ENCODE results near the gene SP8.

The SP8 gene

GRCh38 chr7:20776214-20776911 lies 10.3 kb downstream of the SP8 start:
- no peak for DNase-seq (ENCODE audit: low read depth in 2 of 2, low spot score in 1 of 2)

- DNase-seq (ENCODE audit: low read depth in 2 of 2, low spot score in 1 of 2) = no peak
Observed at GRCh38 chr7:20754001-20754400, 32.7 kb downstream of the SP8 start.

- DNase-seq (ENCODE audit: low read depth in 2 of 2, low spot score in 1 of 2) = no peak
Observed at GRCh38 chr7:20749906-20750305, 36.8 kb downstream of the SP8 start.

GRCh38 chr7:20748853-20749252 lies 37.8 kb downstream of the SP8 start:
- DNase-seq (ENCODE audit: low read depth in 2 of 2, low spot score in 1 of 2) = no peak

- DNase-seq (ENCODE audit: low read depth in 2 of 2, low spot score in 1 of 2) = no peak
Observed at GRCh38 chr7:20747001-20747400, 39.7 kb downstream of the SP8 start.

GRCh38 chr7:20745702-20746101 lies 41.0 kb downstream of the SP8 start:
- no peak for DNase-seq (ENCODE audit: low read depth in 2 of 2, low spot score in 1 of 2)

GRCh38 chr7:20744954-20745446 lies 41.7 kb downstream of the SP8 start:
- no peak for DNase-seq (ENCODE audit: low read depth in 2 of 2, low spot score in 1 of 2)

GRCh38 chr7:20742913-20743312 lies 43.8 kb downstream of the SP8 start:
- DNase-seq (ENCODE audit: low read depth in 2 of 2, low spot score in 1 of 2) = no peak

GRCh38 chr7:20741801-20742200 lies 44.9 kb downstream of the SP8 start:
- DNase-seq (ENCODE audit: low read depth in 2 of 2, low spot score in 1 of 2) = no peak

GRCh38 chr7:20738518-20739481 lies 47.9 kb downstream of the SP8 start:
- no peak for DNase-seq (ENCODE audit: low read depth in 2 of 2, low spot score in 1 of 2)

- DNase-seq (ENCODE audit: low read depth in 2 of 2, low spot score in 1 of 2) = no peak
Observed at GRCh38 chr7:20737840-20738448, 48.7 kb downstream of the SP8 start.

GRCh38 chr7:20735346-20736065 lies 51.2 kb downstream of the SP8 start:
- no peak for DNase-seq (ENCODE audit: low read depth in 2 of 2, low spot score in 1 of 2)

Data from stimulated activated CD8-positive, alpha-beta memory T cell treated with anti-CD3 and anti-CD28 coated beads, Interleukin-4, amount 100 ng/mL, for 4 hours (primary cell).